CD14-positive monocyte (primary cell): ENCODE data around the gene NMU. TPM values are rescaled to one million over a fixed set of nuclear protein-coding genes. Genes with fewer than 3 reads are reported as not detected.
A peak's percentile ranks its signal among the peaks of the same experiment; 100 is the strongest.

Experiments
- DNase-seq, 3 donors: peaks; one replicate each; pipeline ENCODE4 v3.0.0-alpha.2; 2011 to 2022
- H2AFZ ChIP-seq: 2 replicates; pipeline ENCODE4 v1.6.0; 2012; ENCODE audit warnings: mild to moderate bottlenecking, low read depth, low read length, inconsistent platforms; ENCODE audit not compliant: insufficient read depth, poor library complexity, severe bottlenecking
- H3K27ac ChIP-seq, 2 donors: 1 replicate in 1 of 2; 2 replicates in 1 of 2; pipeline ENCODE4 v1.5.1; 2012 to 2013; ENCODE audit warnings: low read length in 2 of 2, control low read depth in 1 of 2, inconsistent platforms in 1 of 2, low read depth in 1 of 2, mild to moderate bottlenecking in 1 of 2
- H3K27me3 ChIP-seq, 2 donors: one replicate each; pipeline versions ENCODE4 v1.6.0 to v1.6.1; 2011 to 2013; ENCODE audit warnings: low read length in 2 of 2; ENCODE audit not compliant: control insufficient read depth in 2 of 2, insufficient read depth in 2 of 2
- H3K36me3 ChIP-seq, 2 donors: replicated peaks in 1 of 2; 1 replicate in 1 of 2; 2 replicates in 1 of 2; pipeline versions ENCODE4 v1.5.1 to v1.6.1; 2012 to 2013; ENCODE audit warnings: low read length in 2 of 2, control low read depth in 1 of 2, inconsistent platforms in 1 of 2, mild to moderate bottlenecking in 1 of 2; ENCODE audit not compliant: insufficient read depth in 2 of 2, control insufficient read depth in 1 of 2
- H3K4me1 ChIP-seq, 2 donors: 1 replicate in 1 of 2; 2 replicates in 1 of 2; pipeline versions ENCODE4 v1.5.1 to v1.6.1; 2012 to 2013; ENCODE audit warnings: low read length in 2 of 2, control low read depth in 1 of 2, inconsistent platforms in 1 of 2, mild to moderate bottlenecking in 1 of 2, moderate library complexity in 1 of 2; ENCODE audit not compliant: insufficient read depth in 2 of 2, control insufficient read depth in 1 of 2
- H3K4me2 ChIP-seq: replicated peaks from 2 replicates; pipeline ENCODE3; 2012; ENCODE audit warnings: low read length, moderate library complexity, mild to moderate bottlenecking; ENCODE audit not compliant: poor library complexity, severe bottlenecking; ENCODE audit errors: extremely low read depth
- H3K4me3 ChIP-seq, 3 experiments: fragments of 200-600 bp in 1 of 3; sonication (generic) in 1 of 3; replicated peaks in 1 of 3; 1 replicate in 2 of 3; 2 replicates in 1 of 3; pipeline ENCODE4 v1.5.1; 2011 to 2013; ENCODE audit warnings: low read length in 3 of 3, mild to moderate bottlenecking in 3 of 3, control low read depth in 2 of 3, low read depth in 2 of 3, inconsistent platforms in 1 of 3, moderate library complexity in 1 of 3
- H3K79me2 ChIP-seq: 2 replicates; pipeline ENCODE4 v1.6.0; 2012; ENCODE audit warnings: mild to moderate bottlenecking, control low read depth, inconsistent platforms, low read length, moderate library complexity; ENCODE audit not compliant: insufficient read depth
- H3K9ac ChIP-seq: 2 replicates; pipeline ENCODE4 v1.6.0; 2017; ENCODE audit warnings: low read length, mild to moderate bottlenecking; ENCODE audit not compliant: insufficient read depth, poor library complexity, severe bottlenecking
- H3K9me3 ChIP-seq, 2 donors: replicated peaks in 1 of 2; 1 replicate in 1 of 2; 2 replicates in 1 of 2; pipeline versions ENCODE4 v1.5.1 to v1.6.1; 2012 to 2013; ENCODE audit warnings: low read length in 2 of 2, control low read depth in 1 of 2; ENCODE audit not compliant: control insufficient read depth in 1 of 2, insufficient read depth in 1 of 2
- H4K20me1 ChIP-seq: 2 replicates; pipeline ENCODE4 v1.6.0; 2012; ENCODE audit warnings: mild to moderate bottlenecking, low read length, control low read depth, moderate library complexity; ENCODE audit not compliant: insufficient read depth
- H3K27ac Mint-ChIP-seq, 7 donors: one replicate each; pipeline ENCODE4 v1.8.0; 2020; ENCODE audit warnings: mild to moderate bottlenecking in 7 of 7, mixed read lengths in 7 of 7, moderate library complexity in 6 of 7, inconsistent platforms in 2 of 7
- H3K27me3 Mint-ChIP-seq, 3 donors: one replicate each; pipeline ENCODE4 v1.8.0; 2021 to 2022; ENCODE audit warnings: low read depth in 3 of 3, mild to moderate bottlenecking in 3 of 3, mixed read lengths in 3 of 3, moderate library complexity in 3 of 3, inconsistent platforms in 1 of 3
- H3K36me3 Mint-ChIP-seq, 2 donors: one replicate each; pipeline ENCODE4 v1.8.0; 2020; ENCODE audit warnings: mixed read lengths in 2 of 2, inconsistent platforms in 1 of 2, mild to moderate bottlenecking in 1 of 2
- H3K4me1 Mint-ChIP-seq: one replicate; pipeline ENCODE4 v1.8.0; 2020; ENCODE audit warnings: mild to moderate bottlenecking, mixed read lengths
- H3K4me3 Mint-ChIP-seq, 2 donors: one replicate each; pipeline ENCODE4 v1.8.0; 2020; ENCODE audit warnings: mild to moderate bottlenecking in 2 of 2, mixed read lengths in 2 of 2, moderate library complexity in 1 of 2
- H3K9me3 Mint-ChIP-seq, 7 donors: one replicate each; pipeline ENCODE4 v1.8.0; 2020 to 2022; ENCODE audit warnings: mixed read lengths in 7 of 7, mild to moderate bottlenecking in 6 of 7, moderate library complexity in 6 of 7, inconsistent platforms in 2 of 7
- CTCF ChIP-seq: fragments of 200-600 bp; IDR thresholded peaks from one replicate; pipeline ENCODE4 v1.8.0; 2022; ENCODE audit warnings: antibody characterized with exemption, mild to moderate bottlenecking
- WGBS: methylation state at CpG from one replicate; pipeline ENCODE4 v1.1.5; 2013; ENCODE audit warnings: missing lambda C conversion rate; ENCODE audit not compliant: insufficient coverage; 5-methylcytosine and 5-hydroxymethylcytosine counted together
- intact Hi-C, 2 donors: fragments of 100-400 bp; cut with micrococcal nuclease; formaldehyde crosslinking; loops; one replicate each; pipeline versions ENCODE4 v1.15.0 to v1.15.1; 2023
- polyA plus RNA-seq, 3 donors: library from polyadenylated mRNA; depleted of rRNA in 1 of 3; unstranded in 2 of 3; stranded (reverse) in 1 of 3; fragments of 300-500 nt in 2 of 3; fragments of >200 nt in 1 of 3; fragmentation: Illumina TruSeq in 2 of 3; gene quantifications; 1 replicate in 2 of 3; 2 replicates in 1 of 3; pipeline ENCODE4 v1.2.3, GENCODE V29; 2012 to 2021

NMU gene
- polyA plus RNA-seq, 3 donors = not detected

- no CpG with 5 or more reads among the region's 5 CpGs for WGBS
- Histone ChIP-seq H3K79me2 (no peaks in the 10 kb centered on the region), H3K4me2 (no peak overlapping the region), H3K27ac (no peak overlapping the region), H2AFZ (no peak overlapping the region), H3K9me3 (no peaks in the 10 kb centered on the region), H3K9ac (no peak overlapping the region), H3K36me3 (no peaks in the 10 kb centered on the region), H3K4me3 (no peak overlapping the region), H3K4me1 (no peaks in the 10 kb centered on the region), H4K20me1 (no peaks in the 10 kb centered on the region), H3K27me3 (no peaks in the 10 kb centered on the region)
- intact Hi-C loops = no loop called here
- H3K27me3 Mint-ChIP-seq = peaks cover 0 to 3% (median 2%) of the 10 kb centered on the region in 3 donors
- no peak overlapping the region for H3K27ac Mint-ChIP-seq
- no peak for TF ChIP-seq CTCF
- no peaks in the 10 kb centered on the region for H3K36me3 Mint-ChIP-seq
- no peaks in the 10 kb centered on the region for H3K4me1 Mint-ChIP-seq
- no peak for DNase-seq
- peaks cover 0 to 6% (median 2%) of the 10 kb centered on the region in 7 donors for H3K9me3 Mint-ChIP-seq
- no peak overlapping the region for H3K4me3 Mint-ChIP-seq
These were observed 14.4 kb upstream of the NMU start for GRCh38 chr4:55650483-55650882.

DNA sequence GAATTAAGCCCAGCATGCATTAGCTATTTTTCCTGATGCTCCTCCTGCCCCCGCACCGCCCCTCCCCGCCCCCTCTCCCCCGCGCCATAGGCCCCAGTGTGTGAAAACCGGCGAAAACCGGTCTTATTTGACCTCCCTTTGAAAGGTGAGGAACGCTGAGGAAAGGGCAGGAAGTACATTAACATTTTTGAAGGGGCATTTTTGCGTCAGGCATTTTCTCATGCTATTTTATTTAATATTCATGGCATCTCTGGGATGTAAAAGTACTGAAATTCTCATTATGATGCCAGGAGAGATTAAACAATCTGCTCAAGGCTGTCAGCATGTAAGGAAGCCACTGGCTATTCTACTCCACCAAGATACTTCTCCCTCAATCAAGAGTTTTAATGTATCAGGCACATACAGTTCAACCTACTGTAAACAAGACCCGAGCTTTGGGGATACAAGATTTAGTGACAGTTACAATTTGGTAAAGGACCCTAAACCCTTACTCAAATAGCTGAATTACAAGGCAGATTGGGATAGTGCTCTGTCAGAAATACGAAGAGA is 1.2 kb upstream of the NMU start:
- Mint-ChIP-seq H3K9me3 (peaks cover 0 to 11% (median 4%) of the 10 kb centered on the region in 7 donors), H3K27ac (no peak overlapping the region), H3K27me3 (peaks cover 50 to 64% (median 53%) of the 10 kb centered on the region in 3 donors), H3K36me3 (peaks cover 0 to 4% of the 10 kb centered on the region in 2 donors), H3K4me1 (peaks cover 6% of the 10 kb centered on the region), H3K4me3 (peak overlapping the region in 1 of 2 donors; percentile 58)
- peaks cover 45 to 57% of the 10 kb centered on the region in 2 donors for H3K27me3 ChIP-seq
- H3K4me1 ChIP-seq = peaks cover 0 to 5% of the 10 kb centered on the region in 2 donors
- H3K4me3 ChIP-seq = no peak overlapping the region
- H2AFZ ChIP-seq = no peak overlapping the region
- intact Hi-C loops = no loop called here
- H4K20me1 ChIP-seq = no peaks in the 10 kb centered on the region
- H3K36me3 ChIP-seq = no peaks in the 10 kb centered on the region
- TF ChIP-seq CTCF = no peak
- no peak for DNase-seq
- peaks cover 0 to 22% of the 10 kb centered on the region in 2 donors for H3K9me3 ChIP-seq
- no peak overlapping the region for H3K9ac ChIP-seq
- no CpG with 5 or more reads among the region's 12 CpGs for WGBS
- H3K79me2 ChIP-seq = no peaks in the 10 kb centered on the region
- no peak overlapping the region for H3K27ac ChIP-seq
- H3K4me2 ChIP-seq = no peak overlapping the region
